Measurements from ENCODE around the gene VIL1. TPM values are rescaled to one million over a fixed set of nuclear protein-coding genes. Genes with fewer than 3 reads are reported as not detected.
A peak's percentile ranks its signal among the peaks of the same experiment; 100 is the strongest.

The VIL1 gene
- total and polyA plus RNA-seq, 2 of the 13 experiments (the other 11 are each of a cell fraction or from before 2014, with no cell fraction given): 287 to 301 TPM

- TF ChIP-seq, protein P1, sequence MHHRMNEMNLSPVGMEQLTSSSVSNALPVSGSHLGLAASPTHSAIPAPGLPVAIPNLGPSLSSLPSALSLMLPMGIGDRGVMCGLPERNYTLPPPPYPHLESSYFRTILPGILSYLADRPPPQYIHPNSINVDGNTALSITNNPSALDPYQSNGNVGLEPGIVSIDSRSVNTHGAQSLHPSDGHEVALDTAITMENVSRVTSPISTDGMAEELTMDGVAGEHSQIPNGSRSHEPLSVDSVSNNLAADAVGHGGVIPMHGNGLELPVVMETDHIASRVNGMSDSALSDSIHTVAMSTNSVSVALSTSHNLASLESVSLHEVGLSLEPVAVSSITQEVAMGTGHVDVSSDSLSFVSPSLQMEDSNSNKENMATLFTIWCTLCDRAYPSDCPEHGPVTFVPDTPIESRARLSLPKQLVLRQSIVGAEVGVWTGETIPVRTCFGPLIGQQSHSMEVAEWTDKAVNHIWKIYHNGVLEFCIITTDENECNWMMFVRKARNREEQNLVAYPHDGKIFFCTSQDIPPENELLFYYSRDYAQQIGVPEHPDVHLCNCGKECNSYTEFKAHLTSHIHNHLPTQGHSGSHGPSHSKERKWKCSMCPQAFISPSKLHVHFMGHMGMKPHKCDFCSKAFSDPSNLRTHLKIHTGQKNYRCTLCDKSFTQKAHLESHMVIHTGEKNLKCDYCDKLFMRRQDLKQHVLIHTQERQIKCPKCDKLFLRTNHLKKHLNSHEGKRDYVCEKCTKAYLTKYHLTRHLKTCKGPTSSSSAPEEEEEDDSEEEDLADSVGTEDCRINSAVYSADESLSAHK (CRISPR knock-in tag; IDR thresholded peaks at IDR 0.05; ENCODE audit: borderline replicate concordance): peak; percentile 89
- TF ChIP-seq CSRNP1 (CRISPR knock-in tag; IDR thresholded peaks at IDR 0.05): no peak; the same call in 1 of the 2 replicates
- 0 out of 2 replicates have a peak, but pooled peaks have one; percentile 38 for TF ChIP-seq ZNF766 (CRISPR knock-in tag; IDR thresholded peaks at IDR 0.05; ENCODE audit: borderline replicate concordance)
- TF ChIP-seq JUN (CRISPR knock-in tag; IDR thresholded peaks at IDR 0.05): no peak; the same call in 1 of the 2 replicates
- TF ChIP-seq, protein P2, sequence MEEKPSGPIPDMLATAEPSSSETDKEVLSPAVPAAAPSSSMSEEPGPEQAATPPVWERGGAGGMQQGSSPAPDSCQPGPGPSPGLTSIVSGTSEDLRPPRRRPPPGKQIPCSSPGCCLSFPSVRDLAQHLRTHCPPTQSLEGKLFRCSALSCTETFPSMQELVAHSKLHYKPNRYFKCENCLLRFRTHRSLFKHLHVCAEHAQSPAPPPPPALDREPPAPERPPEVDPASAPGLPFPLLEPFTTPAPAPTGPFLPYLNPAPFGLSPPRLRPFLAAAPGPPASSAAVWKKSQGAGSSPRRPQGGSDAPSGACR (CRISPR knock-in tag; IDR thresholded peaks at IDR 0.05): peak; percentile 93; the same call in 1 of the 2 replicates
- TF ChIP-seq RFXAP (CRISPR knock-in tag; IDR thresholded peaks at IDR 0.05; ENCODE audit: borderline replicate concordance): peak; percentile 43; the same call in 1 of the 2 replicates
- peak; percentile 77 for TF ChIP-seq ZNF770 (CRISPR knock-in tag; IDR thresholded peaks at IDR 0.05)
- TF ChIP-seq NRL (CRISPR knock-in tag; IDR thresholded peaks at IDR 0.05; ENCODE audit: borderline replicate concordance): peak; percentile 72
- TF ChIP-seq THAP11 (CRISPR knock-in tag; IDR thresholded peaks at IDR 0.05): peak; percentile 83
- peak; percentile 87 for TF ChIP-seq XRCC5 (optimal IDR thresholded peaks at IDR 0.05; ENCODE audit: low read length)
- TF ChIP-seq NBN (conservative IDR thresholded peaks at IDR 0.05): no peak
- TF ChIP-seq CBX2 (IDR thresholded peaks at IDR 0.05; ENCODE audit: low read depth, low read length): no peak
- TF ChIP-seq CBX2 (CRISPR knock-in tag; IDR thresholded peaks at IDR 0.05; ENCODE audit: low read depth): no peak
- TF ChIP-seq, protein P3, sequence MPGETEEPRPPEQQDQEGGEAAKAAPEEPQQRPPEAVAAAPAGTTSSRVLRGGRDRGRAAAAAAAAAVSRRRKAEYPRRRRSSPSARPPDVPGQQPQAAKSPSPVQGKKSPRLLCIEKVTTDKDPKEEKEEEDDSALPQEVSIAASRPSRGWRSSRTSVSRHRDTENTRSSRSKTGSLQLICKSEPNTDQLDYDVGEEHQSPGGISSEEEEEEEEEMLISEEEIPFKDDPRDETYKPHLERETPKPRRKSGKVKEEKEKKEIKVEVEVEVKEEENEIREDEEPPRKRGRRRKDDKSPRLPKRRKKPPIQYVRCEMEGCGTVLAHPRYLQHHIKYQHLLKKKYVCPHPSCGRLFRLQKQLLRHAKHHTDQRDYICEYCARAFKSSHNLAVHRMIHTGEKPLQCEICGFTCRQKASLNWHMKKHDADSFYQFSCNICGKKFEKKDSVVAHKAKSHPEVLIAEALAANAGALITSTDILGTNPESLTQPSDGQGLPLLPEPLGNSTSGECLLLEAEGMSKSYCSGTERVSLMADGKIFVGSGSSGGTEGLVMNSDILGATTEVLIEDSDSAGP (CRISPR knock-in tag; IDR thresholded peaks at IDR 0.05; ENCODE audit: borderline replicate concordance): peak; percentile 86
- TF ChIP-seq KLF11 (CRISPR knock-in tag; IDR thresholded peaks at IDR 0.05): peak; percentile 48; the same call in 1 of the 2 replicates
These were observed 17.7 kb upstream of the VIL1 start (continued) for GRCh38 chr2:218400930-218401881.

Data from HepG2 (cell line).